Activated CD4-positive, alpha-beta T cell treated with anti-CD3 and anti-CD28 coated beads, Interleukin-2, Interleukin-6, amounts not matched to agents 100 ng/mL and 50 ng/mL, durations not matched to agents 16 hours and 8 hours (primary cell): Measurements from ENCODE around the gene METTL8.
"Not testable (repeated sequence)": the region's sequence is repeated elsewhere in the genome, so short reads cannot be mapped to it uniquely, and the experiment has no call there.

Experiments
- DNase-seq: peaks from one replicate; pipeline ENCODE4 v3.0.0-alpha.2; 2020

The METTL8 gene

GRCh38 chr2:171422710-171423495 is 10.9 kb downstream of the METTL8 start:
- DNase-seq, result not testable (repeated sequence)

GRCh38 chr2:171420728-171421563 is 12.8 kb downstream of the METTL8 start:
- DNase-seq, result peak; percentile 27

GRCh38 chr2:171419333-171419732 is 14.5 kb downstream of the METTL8 start:
- DNase-seq, result no peak

DNA sequence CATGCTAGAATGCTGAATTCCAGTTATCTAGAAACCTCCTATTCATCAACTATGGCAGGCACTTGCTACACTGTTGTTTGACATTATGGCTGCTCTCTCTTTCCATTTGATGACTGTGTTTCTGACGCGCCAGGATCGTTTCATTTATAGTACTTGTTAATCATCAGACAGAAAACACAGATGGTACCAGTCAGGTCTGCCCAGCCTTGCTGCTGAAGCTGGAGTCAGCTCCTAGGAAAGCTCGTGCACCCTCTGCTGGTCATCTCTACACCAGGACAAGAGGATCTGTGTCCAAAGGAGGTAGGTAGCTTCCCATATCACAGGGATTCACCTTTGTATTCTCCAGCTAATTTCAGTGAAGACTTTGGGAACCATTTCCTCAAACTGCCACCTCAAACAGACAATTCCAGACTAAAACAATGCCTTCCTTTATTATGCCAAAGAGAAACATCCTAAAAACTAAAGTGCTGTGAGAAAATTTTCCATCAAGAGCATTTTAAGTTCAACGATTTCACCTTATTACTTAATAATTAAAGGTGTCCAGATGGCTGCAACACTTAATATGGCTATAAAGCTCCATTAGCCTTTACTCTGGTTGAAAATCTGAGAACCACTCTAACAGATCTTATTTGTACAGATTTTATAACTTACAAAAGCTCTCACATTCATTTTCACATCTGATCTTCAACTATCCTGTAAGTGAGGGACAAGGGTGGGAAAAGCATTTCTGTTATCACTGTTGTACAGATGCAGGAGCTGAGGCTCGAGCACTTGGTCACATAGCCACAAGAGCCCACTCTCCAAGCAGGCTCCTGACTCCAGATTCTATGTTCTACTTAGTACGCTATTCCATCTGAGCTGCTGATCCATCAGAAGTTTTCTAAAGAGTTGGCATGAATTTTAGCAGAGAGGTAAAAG is 17.5 kb downstream of the METTL8 start:
- DNase-seq, result peak; percentile 87

DNA sequence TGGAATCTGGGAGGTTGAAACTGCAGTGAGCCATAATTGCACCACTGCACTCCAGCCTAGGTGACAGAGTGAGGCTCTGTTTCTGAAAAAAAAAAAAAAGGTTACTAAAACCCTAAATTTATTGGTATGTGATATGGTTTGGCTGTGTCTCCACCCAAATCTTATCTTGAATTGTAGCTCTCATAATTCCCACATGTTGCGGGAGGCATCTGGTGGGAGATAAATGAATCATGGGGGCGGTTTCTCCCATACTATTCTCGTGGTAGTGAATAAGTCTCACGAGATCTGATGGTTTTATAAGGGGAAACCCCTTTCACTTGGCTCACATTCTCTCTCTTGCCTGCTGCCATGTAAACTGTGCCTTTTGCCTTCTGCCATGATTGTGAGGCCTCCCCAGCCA is 19.1 kb downstream of the METTL8 start:
- DNase-seq, result not testable (repeated sequence)

DNA sequence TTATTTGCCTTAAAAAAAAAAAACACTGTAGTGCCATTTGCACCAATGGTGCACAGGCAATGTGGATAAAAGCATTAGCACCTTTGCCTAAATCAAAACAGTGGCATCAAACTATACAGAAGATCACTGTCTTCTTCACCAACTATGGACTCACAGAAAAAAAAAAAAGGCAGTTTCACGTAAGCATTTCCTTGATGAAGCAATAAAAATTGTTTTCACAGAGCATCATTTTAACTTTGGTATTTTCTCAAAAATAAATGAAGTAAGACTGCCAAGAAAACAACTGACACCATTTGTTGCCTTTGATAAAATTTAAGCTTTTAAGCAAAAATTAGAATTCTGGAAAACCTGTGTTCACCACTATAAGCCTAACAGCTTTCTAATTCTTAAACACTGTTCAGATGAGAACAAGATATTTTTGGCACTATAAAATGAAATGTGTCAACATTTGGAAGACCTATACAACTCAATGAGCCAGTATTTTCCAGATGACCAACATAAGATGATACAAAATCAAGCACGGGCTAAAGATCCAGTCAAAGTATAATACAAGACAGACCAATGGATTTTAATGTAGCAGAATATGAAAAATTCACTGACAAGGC is 21.1 kb downstream of the METTL8 start:
- DNase-seq, result no peak

- DNase-seq, result no peak
Measured at GRCh38 chr2:171411791-171412483, 21.9 kb downstream of the METTL8 start.

DNA sequence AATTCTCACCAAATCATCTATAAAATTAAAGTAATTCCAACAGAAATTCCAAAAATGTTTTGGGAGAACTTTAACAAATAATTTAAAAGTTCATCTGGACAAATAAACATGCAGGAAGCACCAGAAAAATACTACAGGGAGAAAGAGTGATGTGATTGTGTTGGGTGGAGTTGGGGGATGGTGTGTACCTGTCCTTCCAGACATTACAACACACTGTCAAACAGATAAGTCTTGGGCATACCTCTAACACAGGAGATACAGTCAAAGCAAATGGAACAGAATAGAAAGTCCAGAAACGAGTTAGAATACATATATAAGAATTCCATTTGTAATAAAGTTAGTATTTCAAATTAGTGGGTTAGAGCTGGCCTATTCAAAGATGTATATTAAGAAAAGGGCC is 22.6 kb downstream of the METTL8 start:
- no peak for DNase-seq

- DNase-seq, result no peak
Measured at GRCh38 chr2:171410624-171411023, 23.2 kb downstream of the METTL8 start.

GRCh38 chr2:171410101-171410500 is 23.7 kb downstream of the METTL8 start:
- no peak for DNase-seq

DNA sequence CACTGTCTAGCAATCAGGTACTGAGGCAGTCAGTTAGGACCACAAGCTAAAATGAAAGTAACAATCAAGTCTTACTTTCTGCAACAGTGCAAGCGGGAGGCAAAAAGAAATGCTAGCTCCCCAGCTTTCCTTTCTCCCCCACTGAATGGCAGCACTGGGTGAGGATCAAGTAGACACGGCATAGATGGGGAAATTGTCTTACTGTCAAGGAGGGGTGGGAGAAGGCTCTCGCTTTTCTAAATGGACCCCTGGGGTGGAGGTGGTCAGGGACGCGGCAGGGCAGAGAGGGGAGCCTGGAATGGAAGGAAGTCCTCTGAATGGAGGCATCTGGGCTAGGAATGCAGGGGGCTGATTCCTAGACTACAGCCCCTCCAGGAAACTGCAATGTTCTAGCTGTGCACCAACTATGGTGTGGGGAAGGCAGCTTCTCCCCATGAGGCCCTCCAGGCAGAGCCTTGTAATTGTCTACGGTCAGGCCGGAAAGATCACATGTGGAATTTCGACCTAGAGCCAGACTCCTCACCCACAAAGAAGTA is 24.3 kb downstream of the METTL8 start:
- no peak for DNase-seq

GRCh38 chr2:171407676-171408044 is 26.1 kb downstream of the METTL8 start:
- no peak for DNase-seq

GRCh38 chr2:171407030-171407675 is 26.6 kb downstream of the METTL8 start:
- DNase-seq, result peak; percentile 24

DNA sequence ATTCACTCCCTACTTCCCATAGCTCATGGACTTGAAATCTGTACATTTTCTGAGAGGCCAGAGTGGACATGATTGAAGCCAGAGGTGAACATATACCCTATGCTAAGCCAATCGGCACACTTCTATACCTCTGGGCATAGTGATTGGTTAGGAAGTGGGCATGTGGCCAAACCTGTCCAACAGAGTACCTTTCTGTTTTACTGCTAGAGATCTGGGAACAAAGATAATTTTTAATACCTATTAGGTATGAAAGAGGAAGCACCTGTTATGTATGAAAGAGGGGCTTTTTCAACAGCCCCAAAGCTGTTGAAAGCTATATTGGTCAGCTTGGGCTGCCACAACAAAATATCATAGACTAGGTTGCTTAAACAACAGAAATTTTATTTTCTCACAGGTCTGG is 27.7 kb downstream of the METTL8 start:
- no peak for DNase-seq

GRCh38 chr2:171405546-171405945 is 28.2 kb downstream of the METTL8 start:
- no peak for DNase-seq

DNA sequence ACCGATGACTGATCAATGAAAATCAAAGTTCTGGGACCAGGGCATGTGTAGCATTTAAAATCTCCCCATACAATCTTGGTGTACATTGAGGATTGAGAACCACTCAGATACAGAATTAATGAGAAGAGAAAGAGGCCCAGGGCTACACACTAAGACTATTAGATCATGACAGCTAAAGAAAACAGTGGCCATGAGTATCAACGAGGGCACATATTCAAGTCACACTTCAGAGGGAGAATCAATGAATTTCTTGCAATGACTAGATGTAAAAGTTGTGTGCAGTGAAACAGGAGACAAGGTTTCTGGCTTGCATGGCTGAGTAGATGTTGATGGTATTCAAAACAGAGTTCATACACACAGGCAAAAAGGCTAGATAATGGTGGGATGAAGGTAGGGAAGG is 29.1 kb downstream of the METTL8 start:
- no peak for DNase-seq

- no peak for DNase-seq
Measured at GRCh38 chr2:171404261-171404660, 29.5 kb downstream of the METTL8 start.

DNA sequence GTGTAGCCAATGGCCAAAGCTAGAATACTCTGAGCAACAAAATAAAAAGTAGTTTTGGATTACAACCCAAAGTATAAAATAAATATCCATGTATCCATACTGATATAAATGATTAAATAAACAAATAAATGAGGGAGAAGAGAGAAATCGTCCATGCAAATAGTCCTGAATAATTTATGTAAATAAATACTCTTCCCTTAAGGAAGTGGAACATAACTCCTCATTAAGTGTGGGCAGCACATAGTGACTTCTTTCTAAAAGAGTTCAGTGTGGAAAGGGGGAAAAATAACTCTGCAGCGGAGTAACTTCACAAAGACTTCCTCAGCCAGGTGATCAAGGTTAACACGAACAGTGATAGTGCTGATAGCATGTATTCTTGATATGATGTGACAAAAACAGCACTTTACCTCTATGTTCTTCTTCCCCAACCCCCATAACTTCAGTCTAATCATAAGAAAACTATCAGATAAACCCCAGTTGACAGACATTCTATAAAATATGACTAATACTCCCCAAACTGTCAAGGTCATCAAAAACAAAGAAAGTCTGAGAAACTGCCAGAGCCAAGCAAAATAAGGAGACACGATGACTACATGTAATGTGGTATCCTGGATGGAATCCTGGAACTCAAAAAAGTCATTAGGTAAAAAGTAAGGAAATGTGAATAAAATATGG is 30.7 kb downstream of the METTL8 start:
- DNase-seq, result peak; percentile 47

- DNase-seq, result no peak
Measured at GRCh38 chr2:171401947-171402346, 31.8 kb downstream of the METTL8 start.

DNA sequence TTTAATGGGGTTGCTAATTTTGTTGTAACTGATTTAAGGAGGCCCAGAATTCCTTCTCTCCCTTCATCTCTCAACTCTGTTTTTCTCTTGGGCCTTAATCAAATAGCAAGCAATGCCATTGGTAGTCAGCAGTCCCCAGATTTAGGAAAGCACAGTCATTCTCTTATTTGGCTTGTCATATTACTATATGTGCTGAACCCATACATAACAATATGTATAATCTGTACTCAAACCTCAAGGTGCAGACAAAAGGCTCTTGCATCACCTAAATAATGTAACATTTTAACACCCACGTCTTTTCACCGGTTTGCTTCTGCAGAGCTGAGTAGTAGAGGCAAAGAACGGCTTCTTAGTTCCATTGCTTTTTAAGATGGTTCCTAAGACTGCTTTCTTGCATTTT is 33.4 kb downstream of the METTL8 start:
- no peak for DNase-seq

DNA sequence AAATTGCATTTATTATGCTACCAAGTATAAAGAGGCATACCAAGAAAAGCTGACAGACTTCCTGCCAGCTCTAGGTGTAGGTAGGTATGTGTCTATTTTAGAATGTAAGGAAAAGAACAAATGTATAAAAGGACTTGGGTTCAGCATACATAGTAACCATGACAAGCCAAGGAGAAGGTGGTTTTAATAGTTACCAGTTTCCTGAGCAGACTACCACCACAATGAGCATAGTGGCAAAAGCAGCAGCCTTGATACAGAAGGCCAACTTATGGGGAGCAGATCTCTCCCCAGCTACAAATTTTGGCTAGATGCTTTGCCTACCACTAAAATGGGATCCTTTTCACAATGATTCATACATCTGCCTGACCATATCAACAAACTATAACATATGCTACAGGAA is 34.5 kb downstream of the METTL8 start:
- DNase-seq, result no peak
